Activated naive CD8-positive, alpha-beta T cell treated with anti-CD3 and anti-CD28 coated beads, Interleukin-2, amount 50 U/mL, for 24 hours (primary cell): Measurements from ENCODE around the gene RAET1E.
"Not testable (repeated sequence)": the region's sequence is repeated elsewhere in the genome, so short reads cannot be mapped to it uniquely, and the experiment has no call there.

Experiments used
- ATAC-seq: fragments of 150-1000 bp; cut with Tn5 transposase; one replicate; pipeline ENCODE4 v1.10.0; 2021
- DNase-seq: peaks from one replicate; pipeline ENCODE4 v3.0.0; 2021
- H3K27ac Mint-ChIP-seq: one replicate; pipeline ENCODE4 v1.8.0; 2021; ENCODE audit warnings: mild to moderate bottlenecking, mixed read lengths
- H3K27me3 Mint-ChIP-seq: one replicate; pipeline ENCODE4 v1.8.0; 2021; ENCODE audit warnings: mixed read lengths
- H3K36me3 Mint-ChIP-seq: one replicate; pipeline ENCODE4 v1.8.0; 2021; ENCODE audit warnings: low read depth, mixed read lengths
- H3K4me1 Mint-ChIP-seq: one replicate; pipeline ENCODE4 v1.8.0; 2021; ENCODE audit warnings: mixed read lengths
- H3K4me3 Mint-ChIP-seq: one replicate; pipeline ENCODE4 v1.8.0; 2021; ENCODE audit warnings: mild to moderate bottlenecking, moderate library complexity, mixed read lengths
- H3K9me3 Mint-ChIP-seq: one replicate; pipeline ENCODE4 v1.8.0; 2021; ENCODE audit warnings: mixed read lengths

Gene RAET1E

GRCh38 chr6:149859938-149860337, 38.0 kb downstream of the RAET1E start:
- Mint-ChIP-seq H3K4me3 (no peak overlapping the region), H3K9me3 (no peaks in the 10 kb centered on the region), H3K27ac (no peak overlapping the region), H3K4me1 (peaks cover 9% of the 10 kb centered on the region), H3K36me3 (no peaks in the 10 kb centered on the region), H3K27me3 (peaks cover 26% of the 10 kb centered on the region)
- no peak for ATAC-seq
- no peak for DNase-seq

GRCh38 chr6:149859368-149859767, 38.5 kb downstream of the RAET1E start:
- no peak overlapping the region for H3K4me3 Mint-ChIP-seq
- ATAC-seq: no peak

GRCh38 chr6:149857541-149857940, 40.4 kb downstream of the RAET1E start:
- no peak overlapping the region for H3K27ac Mint-ChIP-seq
- peaks cover 22% of the 10 kb centered on the region for H3K27me3 Mint-ChIP-seq
- DNase-seq: no peak
- H3K4me3 Mint-ChIP-seq: no peak overlapping the region
- H3K9me3 Mint-ChIP-seq: no peaks in the 10 kb centered on the region
- H3K4me1 Mint-ChIP-seq: peaks cover 4% of the 10 kb centered on the region
- H3K36me3 Mint-ChIP-seq: no peaks in the 10 kb centered on the region
- no peak for ATAC-seq

More at GRCh38 chr6:149859368-149859767, 38.5 kb downstream of the RAET1E start:
- no peaks in the 10 kb centered on the region for H3K36me3 Mint-ChIP-seq
- H3K27ac Mint-ChIP-seq: no peak overlapping the region
- H3K4me1 Mint-ChIP-seq: peaks cover 5% of the 10 kb centered on the region
- no peaks in the 10 kb centered on the region for H3K9me3 Mint-ChIP-seq
- no peak for DNase-seq
- H3K27me3 Mint-ChIP-seq: peaks cover 26% of the 10 kb centered on the region

- no peaks in the 10 kb centered on the region for H3K9me3 Mint-ChIP-seq
- H3K4me3 Mint-ChIP-seq: no peak overlapping the region
- H3K4me1 Mint-ChIP-seq: peaks cover 13% of the 10 kb centered on the region
- ATAC-seq (no peak), DNase-seq (no peak)
- H3K36me3 Mint-ChIP-seq: no peaks in the 10 kb centered on the region
- no peak overlapping the region for H3K27ac Mint-ChIP-seq
- peaks cover 14% of the 10 kb centered on the region for H3K27me3 Mint-ChIP-seq
These were observed 41.5 kb downstream of the RAET1E start for GRCh38 chr6:149856256-149856994.

- DNase-seq (no peak), ATAC-seq (no peak)
- no peak overlapping the region for H3K27ac Mint-ChIP-seq
- no peak overlapping the region for H3K4me3 Mint-ChIP-seq
- H3K4me1 Mint-ChIP-seq: peaks cover 14% of the 10 kb centered on the region
- H3K36me3 Mint-ChIP-seq: no peaks in the 10 kb centered on the region
- H3K9me3 Mint-ChIP-seq: no peaks in the 10 kb centered on the region
- H3K27me3 Mint-ChIP-seq: peaks cover 7% of the 10 kb centered on the region
These were observed 42.2 kb downstream of the RAET1E start for GRCh38 chr6:149855741-149856140.

- no peaks in the 10 kb centered on the region for H3K9me3 Mint-ChIP-seq
These were observed 42.8 kb downstream of the RAET1E start for GRCh38 chr6:149855040-149855654.

GRCh38 chr6:149854532-149854931, 43.4 kb downstream of the RAET1E start:
- no peak overlapping the region for H3K4me3 Mint-ChIP-seq
- ATAC-seq (no peak), DNase-seq (no peak)
- no peaks in the 10 kb centered on the region for H3K36me3 Mint-ChIP-seq
- peaks cover 14% of the 10 kb centered on the region for H3K4me1 Mint-ChIP-seq
- H3K27ac Mint-ChIP-seq: no peak overlapping the region
- peaks cover 2% of the 10 kb centered on the region for H3K27me3 Mint-ChIP-seq
- no peaks in the 10 kb centered on the region for H3K9me3 Mint-ChIP-seq

More at GRCh38 chr6:149855040-149855654, 42.8 kb downstream of the RAET1E start:
- no peaks in the 10 kb centered on the region for H3K36me3 Mint-ChIP-seq
- H3K27ac Mint-ChIP-seq: no peak overlapping the region
- H3K4me1 Mint-ChIP-seq: peaks cover 14% of the 10 kb centered on the region
- H3K4me3 Mint-ChIP-seq: no peak overlapping the region
- no peak for ATAC-seq
- DNase-seq: no peak
- peaks cover 2% of the 10 kb centered on the region for H3K27me3 Mint-ChIP-seq

GRCh38 chr6:149854017-149854416, 43.9 kb downstream of the RAET1E start:
- not testable (repeated sequence) for H3K36me3 Mint-ChIP-seq, H3K9me3 Mint-ChIP-seq, ATAC-seq, H3K4me3 Mint-ChIP-seq, H3K27ac Mint-ChIP-seq, H3K27me3 Mint-ChIP-seq, DNase-seq
- peaks cover 14% of the 10 kb centered on the region for H3K4me1 Mint-ChIP-seq

GRCh38 chr6:149852881-149853280, 45.0 kb downstream of the RAET1E start:
- no peak overlapping the region for H3K27ac Mint-ChIP-seq
- H3K9me3 Mint-ChIP-seq: no peaks in the 10 kb centered on the region
- no peak for ATAC-seq
- no peak for DNase-seq
- H3K36me3 Mint-ChIP-seq: no peaks in the 10 kb centered on the region
- H3K27me3 Mint-ChIP-seq: peaks cover 6% of the 10 kb centered on the region
- no peak overlapping the region for H3K4me3 Mint-ChIP-seq
- H3K4me1 Mint-ChIP-seq: peaks cover 14% of the 10 kb centered on the region

- Mint-ChIP-seq H3K4me1 (peaks cover 14% of the 10 kb centered on the region), H3K4me3 (no peak overlapping the region), H3K9me3 (no peaks in the 10 kb centered on the region), H3K36me3 (no peaks in the 10 kb centered on the region), H3K27ac (no peak overlapping the region), H3K27me3 (peaks cover 6% of the 10 kb centered on the region)
- DNase-seq: no peak
- ATAC-seq: no peak
These were observed 45.7 kb downstream of the RAET1E start for GRCh38 chr6:149852180-149852579.

- no peaks in the 10 kb centered on the region for H3K9me3 Mint-ChIP-seq
- ATAC-seq (no peak), DNase-seq (no peak)
- no peak overlapping the region for H3K4me3 Mint-ChIP-seq
- H3K27me3 Mint-ChIP-seq: peaks cover 4% of the 10 kb centered on the region
- H3K4me1 Mint-ChIP-seq: peaks cover 14% of the 10 kb centered on the region
- no peak overlapping the region for H3K27ac Mint-ChIP-seq
- no peaks in the 10 kb centered on the region for H3K36me3 Mint-ChIP-seq
These were observed 46.3 kb downstream of the RAET1E start for GRCh38 chr6:149851461-149852110.

GRCh38 chr6:149848343-149848742, 49.6 kb downstream of the RAET1E start:
- DNase-seq, H3K4me3 Mint-ChIP-seq, H3K9me3 Mint-ChIP-seq, H3K27me3 Mint-ChIP-seq, ATAC-seq, H3K36me3 Mint-ChIP-seq: not testable (repeated sequence)
- Mint-ChIP-seq H3K4me1 (peaks cover 14% of the 10 kb centered on the region), H3K27ac (peak overlapping the region; percentile 13)
